ENCODE results near the gene IQGAP1.

Gene IQGAP1

GRCh38 chr15:90425726-90426346 lies 37.8 kb downstream of the IQGAP1 start:
- Histone ChIP-seq H3K27me3 (replicated peaks) (no peaks in the 10 kb centered on the region), H3K4me3 (ENCODE audit: low read depth, low read length) (no peak overlapping the region), H3K36me3 (replicated peaks) (peaks cover 21% of the 10 kb centered on the region), H3K27ac (no peak overlapping the region)
- in situ Hi-C loops (cut with HindIII; ENCODE audit: low pct_ligation_motif_present, low sequenced_read_pairs) = no loop called here
- no peak for TF ChIP-seq CTCF (IDR thresholded peaks at IDR 0.05; ENCODE audit: low read depth, low read length, missing control alignments)
- DNase-seq = no peak

- H3K27me3 ChIP-seq (replicated peaks) = no peaks in the 10 kb centered on the region
- in situ Hi-C loops (cut with HindIII; ENCODE audit: low pct_ligation_motif_present, low sequenced_read_pairs) = no loop called here
- DNase-seq = no peak
- H3K27ac ChIP-seq = no peak overlapping the region
- no peak for TF ChIP-seq CTCF (IDR thresholded peaks at IDR 0.05; ENCODE audit: low read depth, low read length, missing control alignments)
- H3K36me3 ChIP-seq (replicated peaks) = peaks cover 21% of the 10 kb centered on the region
- no peak overlapping the region for H3K4me3 ChIP-seq (ENCODE audit: low read depth, low read length)
Measured at GRCh38 chr15:90427185-90427584, 39.1 kb downstream of the IQGAP1 start.

- DNase-seq = no peak
- Histone ChIP-seq H3K27me3 (replicated peaks) (no peaks in the 10 kb centered on the region), H3K27ac (no peak overlapping the region), H3K4me3 (ENCODE audit: low read depth, low read length) (no peak overlapping the region), H3K36me3 (replicated peaks) (peaks cover 42% of the 10 kb centered on the region)
- TF ChIP-seq CTCF (IDR thresholded peaks at IDR 0.05; ENCODE audit: low read depth, low read length, missing control alignments) = no peak
- in situ Hi-C loops (cut with HindIII; ENCODE audit: low pct_ligation_motif_present, low sequenced_read_pairs) = no loop called here
Measured at GRCh38 chr15:90432253-90432652, 44.2 kb downstream of the IQGAP1 start.

- no peak for TF ChIP-seq CTCF (IDR thresholded peaks at IDR 0.05; ENCODE audit: low read depth, low read length, missing control alignments)
- peaks cover 41% of the 10 kb centered on the region for H3K36me3 ChIP-seq (replicated peaks)
- in situ Hi-C loops (cut with HindIII; ENCODE audit: low pct_ligation_motif_present, low sequenced_read_pairs) = no loop called here
Measured at GRCh38 chr15:90435652-90436337, 47.8 kb downstream of the IQGAP1 start.

GRCh38 chr15:90436952-90437351 lies 48.9 kb downstream of the IQGAP1 start:
- Histone ChIP-seq H3K27ac (no peak overlapping the region), H3K36me3 (replicated peaks) (peaks cover 49% of the 10 kb centered on the region)
- in situ Hi-C loops (cut with HindIII; ENCODE audit: low pct_ligation_motif_present, low sequenced_read_pairs) = no loop called here

More at GRCh38 chr15:90435652-90436337, 47.8 kb downstream of the IQGAP1 start:
- Histone ChIP-seq H3K27ac (no peak overlapping the region), H3K4me3 (ENCODE audit: low read depth, low read length) (no peak overlapping the region), H3K27me3 (replicated peaks) (no peaks in the 10 kb centered on the region)
- no peak for DNase-seq

More at GRCh38 chr15:90436952-90437351, 48.9 kb downstream of the IQGAP1 start:
- TF ChIP-seq CTCF (IDR thresholded peaks at IDR 0.05; ENCODE audit: low read depth, low read length, missing control alignments) = no peak
- H3K27me3 ChIP-seq (replicated peaks) = no peaks in the 10 kb centered on the region
- H3K4me3 ChIP-seq (ENCODE audit: low read depth, low read length) = no peak overlapping the region
- DNase-seq = no peak

Data from brain microvascular endothelial cell (primary cell).